B cell (primary cell): Measurements from ENCODE around the gene PTPRN2. TPM values are rescaled to one million over a fixed set of nuclear protein-coding genes. Genes with fewer than 3 reads are reported as not detected.

ENCODE experiments used
- ATAC-seq: fragments of 200-7000 bp; cut with Tn5 transposase; one replicate; pipeline ENCODE4 v1.10.0; 2021; ENCODE audit warnings: low read depth, mild to moderate bottlenecking, moderate number of reproducible peaks, moderate library complexity
- CTCF ChIA-PET: fragments of 350-600 bp; sonication (Branson Sonifier 250); formaldehyde crosslinking; loops from one replicate; lab custom pipeline; 2021; ENCODE audit warnings: antibody characterized with exemption, inconsistent platforms; lab: Charles Lee
- POLR2A ChIA-PET: fragments of 350-600 bp; sonication (Branson Sonifier 250); formaldehyde crosslinking; loops from one replicate; lab custom pipeline; 2021; ENCODE audit warnings: antibody characterized with exemption; lab: Charles Lee
- DNase-seq: peaks from one replicate; pipeline ENCODE4 v3.0.0; 2013
- H2AFZ ChIP-seq: 2 replicates; pipeline ENCODE4 v1.6.1; 2012; ENCODE audit warnings: mild to moderate bottlenecking, low read depth, low read length; ENCODE audit not compliant: insufficient read depth, poor library complexity, severe bottlenecking
- H3K27ac ChIP-seq, 2 donors: 1 replicate in 1 of 2; 2 replicates in 1 of 2; pipeline ENCODE4 v1.5.1; 2012 to 2013; ENCODE audit warnings: low read length in 2 of 2, mild to moderate bottlenecking in 2 of 2, moderate library complexity in 1 of 2
- H3K27me3 ChIP-seq, 4 experiments: fragments of 200-600 bp in 1 of 4; sonication (generic) in 1 of 4; replicated peaks in 1 of 4; 1 replicate in 2 of 4; 2 replicates in 2 of 4; pipeline versions ENCODE4 v1.6.1 to v1.7.0; 2013 to 2016; ENCODE audit warnings: low read length in 3 of 4, mild to moderate bottlenecking in 2 of 4, mixed read lengths in 1 of 4, moderate library complexity in 1 of 4; ENCODE audit not compliant: insufficient read depth in 4 of 4, control insufficient read depth in 3 of 4; ENCODE audit errors: control extremely low read depth in 1 of 4
- H3K36me3 ChIP-seq, 2 experiments: replicated peaks in 1 of 2; 1 replicate in 1 of 2; 2 replicates in 1 of 2; pipeline versions ENCODE4 v1.6.1 to v1.7.1; 2013; ENCODE audit warnings: low read length in 1 of 2; ENCODE audit not compliant: insufficient read depth in 2 of 2, control insufficient read depth in 1 of 2; ENCODE audit errors: control extremely low read depth in 1 of 2, extremely low read depth in 1 of 2
- H3K4me1 ChIP-seq, 2 donors: fragments of 200-600 bp in 1 of 2; sonication (generic) in 1 of 2; 1 replicate in 1 of 2; 2 replicates in 1 of 2; pipeline versions ENCODE4 v1.5.1 to v1.6.1; 2013 to 2017; ENCODE audit warnings: low read length in 2 of 2; ENCODE audit not compliant: control insufficient read depth in 2 of 2, insufficient read depth in 2 of 2
- H3K4me2 ChIP-seq: replicated peaks from 2 replicates; pipeline ENCODE3; 2012; ENCODE audit warnings: mild to moderate bottlenecking, low read depth, low read length; ENCODE audit not compliant: poor library complexity, severe bottlenecking
- H3K4me3 ChIP-seq, 5 experiments: fragments of 200-600 bp in 1 of 5; sonication (generic) in 1 of 5; 1 replicate in 3 of 5; 2 replicates in 2 of 5; pipeline versions ENCODE4 v1.5.1 to v1.7.0; 2011 to 2016; ENCODE audit warnings: low read length in 4 of 5, mild to moderate bottlenecking in 4 of 5, low read depth in 2 of 5, control low read depth in 1 of 5, moderate library complexity in 1 of 5; ENCODE audit not compliant: insufficient read depth in 1 of 5; ENCODE audit errors: control extremely low read depth in 1 of 5, extremely low read depth in 1 of 5
- H3K79me2 ChIP-seq: fragments of 200-600 bp; sonication (generic); one replicate; pipeline ENCODE4 v1.6.0; 2016; ENCODE audit warnings: low read length; ENCODE audit not compliant: control insufficient read depth, insufficient read depth
- H3K9ac ChIP-seq: fragments of 200-600 bp; sonication (generic); 2 replicates; pipeline ENCODE4 v1.6.1; 2017; ENCODE audit warnings: mild to moderate bottlenecking, low read length, moderate library complexity
- H3K9me3 ChIP-seq, 3 donors: one replicate each; pipeline versions ENCODE4 v1.6.1 to v1.7.1; 2013; ENCODE audit warnings: low read length in 2 of 3; ENCODE audit not compliant: control insufficient read depth in 2 of 3, insufficient read depth in 1 of 3; ENCODE audit errors: control extremely low read depth in 1 of 3
- H4K20me1 ChIP-seq: 2 replicates; pipeline ENCODE4 v1.6.0; 2012; ENCODE audit warnings: mild to moderate bottlenecking, low read length; ENCODE audit not compliant: insufficient read depth, control insufficient read depth, poor library complexity, severe bottlenecking
- H3K27ac Mint-ChIP-seq: one replicate; pipeline ENCODE4 v1.8.0; 2021; ENCODE audit warnings: mixed read lengths
- H3K27me3 Mint-ChIP-seq: one replicate; pipeline ENCODE4 v1.8.0; 2021; ENCODE audit warnings: mixed read lengths
- H3K4me1 Mint-ChIP-seq: one replicate; pipeline ENCODE4 v1.8.0; 2021; ENCODE audit warnings: mixed read lengths
- H3K4me3 Mint-ChIP-seq: one replicate; pipeline ENCODE4 v1.8.0; 2021; ENCODE audit warnings: mixed read lengths
- H3K9me3 Mint-ChIP-seq: one replicate; pipeline ENCODE4 v1.8.0; 2022; ENCODE audit warnings: mixed read lengths; ENCODE audit not compliant: insufficient read depth
- CTCF ChIP-seq: fragments of 200-600 bp; IDR thresholded peaks from one replicate; pipeline ENCODE4 v1.8.0; 2022; ENCODE audit warnings: antibody characterized with exemption, mild to moderate bottlenecking
- EZH2 ChIP-seq: IDR thresholded peaks from 2 replicates; pipeline ENCODE4 v1.6.1; 2012; ENCODE audit warnings: borderline replicate concordance, low read depth, mild to moderate bottlenecking, moderate library complexity, low read length; ENCODE audit not compliant: insufficient read depth, poor library complexity, severe bottlenecking
- WGBS: methylation state at CpG from one replicate; pipeline ENCODE4 v1.1.5; 2013; ENCODE audit warnings: missing lambda C conversion rate; ENCODE audit not compliant: insufficient coverage; 5-methylcytosine and 5-hydroxymethylcytosine counted together
- intact Hi-C: fragments of 100-400 bp; cut with micrococcal nuclease; formaldehyde crosslinking; loops from one replicate; pipeline ENCODE4 v1.10.0; 2022
- polyA plus RNA-seq: library from polyadenylated mRNA; depleted of rRNA; stranded (reverse); fragments of >200 nt; gene quantifications from 2 replicates; pipeline ENCODE4 v1.2.3, GENCODE V29; 2012
- total RNA-seq, 2 donors: library from RNA; stranded (reverse); fragments of 120-200 nt in 1 of 2; gene quantifications; 1 replicate in 1 of 2; 2 replicates in 1 of 2; pipeline versions ENCODE4 v1.2.3 to v1.2.4, GENCODE V29; 2013 to 2022

Gene PTPRN2
- total and polyA plus RNA-seq, 2 donors (not counting 1 experiment from before 2014, with no cell fraction given), result 2.0 to 5.0 TPM

DNA sequence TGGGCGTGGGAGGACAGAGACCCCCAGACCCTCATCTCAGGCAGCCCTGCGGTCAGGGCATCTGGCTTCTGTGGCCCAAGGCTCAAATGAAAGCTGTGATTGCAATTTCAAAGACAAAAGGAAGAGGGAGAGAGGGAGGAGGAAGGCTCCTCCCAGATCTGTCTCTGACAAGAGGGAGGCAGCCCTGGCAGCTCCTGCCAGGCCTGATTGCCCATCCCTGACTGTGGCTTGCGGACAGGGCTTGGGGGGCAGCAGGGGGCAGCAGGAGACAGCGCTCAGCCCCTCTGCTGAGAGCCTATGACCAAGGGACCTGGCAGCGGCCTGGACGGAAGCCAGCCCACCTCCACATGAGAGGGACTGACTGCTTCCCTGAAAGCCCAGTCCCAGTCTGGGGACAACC is 91.8 kb downstream of the PTPRN2 start:
- intact Hi-C loops, result no loop called here
- Histone ChIP-seq H3K27me3 (peaks cover 0 to 6% (median 0%) of the 10 kb centered on the region in 4 experiments), H4K20me1 (no peaks in the 10 kb centered on the region), H3K4me1 (no peaks in the 10 kb centered on the region), H3K36me3 (no peaks in the 10 kb centered on the region), H3K9ac (no peak overlapping the region), H3K4me2 (no peak overlapping the region), H3K79me2 (no peaks in the 10 kb centered on the region), H3K27ac (no peak overlapping the region), H3K9me3 (peaks cover 0 to 3% (median 0%) of the 10 kb centered on the region in 3 donors), H3K4me3 (no peak overlapping the region), H2AFZ (no peak overlapping the region)
- Mint-ChIP-seq H3K4me1 (peaks cover 1% of the 10 kb centered on the region), H3K27ac (no peak overlapping the region), H3K27me3 (peaks cover 5% of the 10 kb centered on the region), H3K4me3 (no peak overlapping the region), H3K9me3 (no peaks in the 10 kb centered on the region)
- ChIA-PET CTCF (no interaction called here), POLR2A (no interaction called here)
- 5% methylated on average over 5 of the region's 6 CpGs for WGBS
- no peak for TF ChIP-seq CTCF
- no peak for TF ChIP-seq EZH2
- ATAC-seq, result no peak
- DNase-seq, result no peak

GRCh38 chr7:158495216-158495615 is 92.4 kb downstream of the PTPRN2 start:
- Mint-ChIP-seq H3K4me3 (no peak overlapping the region), H3K9me3 (no peaks in the 10 kb centered on the region), H3K27me3 (peaks cover 5% of the 10 kb centered on the region), H3K27ac (no peak overlapping the region), H3K4me1 (peaks cover 1% of the 10 kb centered on the region)
- no peak overlapping the region for H3K9ac ChIP-seq
- no peak overlapping the region for H3K4me2 ChIP-seq
- CTCF ChIA-PET, result no interaction called here
- peaks cover 0 to 6% (median 0%) of the 10 kb centered on the region in 3 donors for H3K9me3 ChIP-seq
- WGBS, result no CpG with 5 or more reads among the region's 5 CpGs
- no peaks in the 10 kb centered on the region for H3K4me1 ChIP-seq
- intact Hi-C loops, result no loop called here
- H3K36me3 ChIP-seq, result no peaks in the 10 kb centered on the region
- no peak for TF ChIP-seq CTCF
- TF ChIP-seq EZH2, result no peak
- DNase-seq, result no peak
- POLR2A ChIA-PET, result no interaction called here
- no peaks in the 10 kb centered on the region for H4K20me1 ChIP-seq
- peaks cover 0 to 6% (median 0%) of the 10 kb centered on the region in 4 experiments for H3K27me3 ChIP-seq
- H3K79me2 ChIP-seq, result no peaks in the 10 kb centered on the region
- no peak overlapping the region for H3K27ac ChIP-seq
- no peak overlapping the region for H2AFZ ChIP-seq
- no peak for ATAC-seq
- no peak overlapping the region for H3K4me3 ChIP-seq
